Colon (tissue), 2 donors: ENCODE measurements around the gene KRT16.
"Not testable (repeated sequence)": the region's sequence is repeated elsewhere in the genome, so short reads cannot be mapped to it uniquely, and the experiment has no call there.

ENCODE experiments used
- FAIRE-seq: peaks from 2 replicates; lab custom pipeline; 2012; peaks lifted over from hg19 to GRCh38; lab: Jason Lieb, UNC
- donor health status: control.
- donor health status: control.

KRT16 gene

GRCh38 chr17:41647038-41647813 is 34.7 kb upstream of the KRT16 start:
- no peak for FAIRE-seq

GRCh38 chr17:41642252-41643156 is 29.9 kb upstream of the KRT16 start:
- no peak for FAIRE-seq

- not testable (repeated sequence) for FAIRE-seq
These were observed 28.0 kb upstream of the KRT16 start for GRCh38 chr17:41640596-41640995.

GRCh38 chr17:41639492-41640473 is 27.2 kb upstream of the KRT16 start:
- FAIRE-seq, result no peak

- FAIRE-seq, result no peak
These were observed 26.4 kb upstream of the KRT16 start for GRCh38 chr17:41638941-41639340.

GRCh38 chr17:41638194-41638593 is 25.6 kb upstream of the KRT16 start:
- FAIRE-seq, result no peak

- no peak for FAIRE-seq
These were observed 24.1 kb upstream of the KRT16 start for GRCh38 chr17:41636652-41637051.

GRCh38 chr17:41635121-41636097 is 22.8 kb upstream of the KRT16 start:
- FAIRE-seq, result no peak

GRCh38 chr17:41634639-41635038 is 22.1 kb upstream of the KRT16 start:
- FAIRE-seq, result no peak

- no peak for FAIRE-seq
These were observed 21.1 kb upstream of the KRT16 start for GRCh38 chr17:41633556-41634199.

GRCh38 chr17:41632482-41633105 is 20.0 kb upstream of the KRT16 start:
- no peak for FAIRE-seq

- FAIRE-seq, result no peak
These were observed 19.3 kb upstream of the KRT16 start for GRCh38 chr17:41631898-41632285.

- no peak for FAIRE-seq
These were observed 18.7 kb upstream of the KRT16 start for GRCh38 chr17:41631025-41631897.

GRCh38 chr17:41629826-41630670 is 17.5 kb upstream of the KRT16 start:
- no peak for FAIRE-seq

- no peak for FAIRE-seq
These were observed 16.7 kb upstream of the KRT16 start for GRCh38 chr17:41629316-41629715.

- FAIRE-seq, result not testable (repeated sequence)
These were observed 16.2 kb upstream of the KRT16 start for GRCh38 chr17:41628621-41629255.

- FAIRE-seq, result not testable (repeated sequence)
These were observed 15.5 kb upstream of the KRT16 start for GRCh38 chr17:41628073-41628370.
